ENCODE measurements around the gene RAMAC.
"Not testable (repeated sequence)": the region's sequence is repeated elsewhere in the genome, so short reads cannot be mapped to it uniquely, and the experiment has no call there.

Gene RAMAC

DNA sequence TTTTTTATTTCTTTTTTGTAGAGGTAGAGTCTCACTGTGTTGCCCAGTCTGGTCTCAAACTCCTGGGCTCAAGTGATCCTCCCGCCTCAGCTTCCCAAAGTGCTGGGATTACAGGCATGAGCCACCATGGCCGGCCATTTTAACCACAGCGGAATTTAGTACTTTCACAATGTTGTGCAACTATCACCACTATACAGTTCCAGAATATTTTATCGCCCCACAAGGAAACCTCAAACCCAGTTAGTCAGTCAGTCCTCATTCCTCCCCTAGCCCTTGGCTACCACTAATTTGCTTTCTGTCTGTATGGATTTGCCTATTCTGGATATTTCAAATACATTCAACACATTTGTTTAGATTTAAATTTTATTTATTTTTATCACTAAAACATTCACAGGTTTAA, 17.9 kb upstream of the RAMAC start:
- DNase-seq (ENCODE audit: low spot score): no peak

DNA sequence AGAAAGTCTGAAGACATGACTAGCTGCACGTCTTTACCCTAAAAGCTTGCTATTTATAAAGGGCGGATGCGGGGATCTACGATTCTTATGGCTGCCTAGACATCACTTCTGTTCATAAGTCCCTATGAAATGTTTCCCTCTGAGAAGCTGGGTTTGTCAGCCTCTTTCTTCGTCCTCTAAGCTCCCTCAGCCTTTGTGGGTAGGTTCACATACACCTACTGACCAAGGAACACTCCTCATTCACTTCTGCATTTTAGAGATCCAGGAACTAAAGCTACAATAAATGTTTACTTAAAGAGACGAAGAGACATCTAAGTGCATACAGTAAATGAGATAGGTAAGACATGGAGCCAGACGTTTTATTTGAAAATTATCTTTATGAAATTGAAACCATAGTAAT, 16.7 kb upstream of the RAMAC start:
- no peak for DNase-seq (ENCODE audit: low spot score)

DNA sequence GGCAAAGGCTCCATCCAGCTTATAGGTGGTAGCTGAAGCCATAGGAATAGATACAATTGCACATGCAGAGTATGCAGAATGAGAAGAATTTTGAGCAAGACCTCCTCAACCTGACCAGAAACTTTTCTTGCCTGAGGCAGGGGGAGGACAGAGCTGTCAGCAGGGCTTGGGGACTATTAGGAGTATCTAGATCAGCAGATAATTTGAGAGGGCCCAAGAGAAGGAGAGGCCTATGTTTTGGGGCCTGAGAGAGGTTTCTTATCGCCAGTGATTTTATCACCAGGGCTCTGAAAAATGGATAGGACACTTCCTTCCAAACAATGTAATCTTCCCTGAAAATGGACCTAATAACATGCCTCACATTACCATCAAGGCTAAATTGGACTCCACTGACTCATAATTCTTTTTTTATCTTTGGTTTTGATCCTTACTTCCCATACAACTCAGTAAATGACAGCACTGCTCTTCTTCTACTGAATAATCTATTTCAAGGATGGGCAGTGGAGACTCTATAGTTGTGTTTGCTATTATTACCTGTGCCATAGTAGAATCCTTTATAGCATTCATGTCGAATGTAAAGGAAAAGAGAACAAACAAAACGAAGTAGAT, 15.8 kb upstream of the RAMAC start:
- no peak for DNase-seq (ENCODE audit: low spot score)

DNA sequence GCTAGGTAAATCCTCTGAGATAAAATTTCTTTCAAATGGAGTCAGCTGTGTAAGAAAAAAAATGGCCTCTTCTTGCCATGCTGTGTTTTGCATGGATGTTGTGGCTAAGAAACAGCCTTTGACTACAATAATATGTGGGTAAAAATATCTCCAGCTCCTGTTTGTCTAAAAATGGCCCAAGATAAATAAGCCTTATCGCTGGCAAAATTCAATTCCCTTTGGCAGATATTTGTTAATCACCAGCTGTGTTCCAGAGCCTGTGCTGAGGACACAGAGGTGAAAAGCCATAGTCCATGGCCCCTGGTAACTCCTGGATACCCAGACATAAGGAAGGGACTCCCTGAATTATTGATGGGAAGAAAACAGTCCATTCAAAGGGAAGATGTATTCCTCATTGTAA, 15.3 kb upstream of the RAMAC start:
- DNase-seq (ENCODE audit: low spot score): no peak

DNA sequence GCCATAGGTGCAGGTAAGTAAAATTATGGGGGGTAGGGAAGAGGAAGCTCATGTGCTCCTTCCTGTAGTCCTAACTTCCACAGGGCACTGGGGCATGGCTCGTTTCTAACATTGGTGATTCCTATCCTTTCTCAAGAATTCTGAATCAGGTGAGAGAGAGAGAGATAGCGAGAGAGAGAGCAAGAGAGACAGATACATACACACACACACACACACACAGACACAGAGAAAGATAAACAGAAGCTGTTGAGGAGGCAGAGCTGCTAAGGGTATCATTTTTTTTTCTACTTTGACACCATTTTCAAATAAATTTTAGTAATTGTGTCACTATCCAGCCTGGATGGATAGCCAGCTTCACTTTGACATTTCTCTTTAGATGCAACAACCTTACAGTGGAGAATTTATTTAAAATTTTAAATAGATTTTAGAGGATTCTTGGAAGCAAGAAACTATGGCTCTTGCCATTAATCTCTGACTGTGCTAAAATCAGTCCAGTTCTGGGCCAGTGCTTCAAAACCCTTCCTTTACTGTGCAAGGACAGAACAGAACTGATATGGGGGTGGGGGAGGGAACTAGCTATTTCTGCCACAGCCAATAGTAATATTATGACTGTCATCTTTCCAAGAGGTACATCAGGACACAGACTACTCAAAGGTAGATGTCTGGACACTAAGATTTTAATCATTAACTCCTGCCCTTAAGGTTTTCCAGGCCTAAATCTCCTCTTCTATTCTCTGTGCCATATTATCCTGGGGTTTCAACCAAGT, 14.6 kb upstream of the RAMAC start:
- no peak for DNase-seq (ENCODE audit: low spot score)

DNA sequence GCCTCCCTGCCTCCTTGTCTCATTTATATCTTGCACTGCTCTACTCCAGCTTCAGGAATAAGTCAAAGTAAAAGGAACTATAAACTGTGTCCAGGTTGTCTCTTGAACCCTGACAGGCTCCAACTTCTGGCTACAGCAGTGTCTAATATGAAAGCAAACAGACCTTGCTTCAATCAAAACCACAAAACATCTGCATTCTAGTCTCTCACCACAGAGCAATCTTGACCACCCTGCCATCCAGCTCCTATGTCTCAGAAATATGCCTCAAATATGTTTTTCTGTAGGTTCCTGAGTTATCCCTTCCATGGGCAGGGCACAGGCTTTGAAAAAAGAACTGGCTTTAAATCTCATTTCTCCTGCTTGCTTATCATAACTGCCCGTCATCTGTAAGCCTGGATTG, 13.0 kb upstream of the RAMAC start:
- no peak for DNase-seq (ENCODE audit: low spot score)

DNA sequence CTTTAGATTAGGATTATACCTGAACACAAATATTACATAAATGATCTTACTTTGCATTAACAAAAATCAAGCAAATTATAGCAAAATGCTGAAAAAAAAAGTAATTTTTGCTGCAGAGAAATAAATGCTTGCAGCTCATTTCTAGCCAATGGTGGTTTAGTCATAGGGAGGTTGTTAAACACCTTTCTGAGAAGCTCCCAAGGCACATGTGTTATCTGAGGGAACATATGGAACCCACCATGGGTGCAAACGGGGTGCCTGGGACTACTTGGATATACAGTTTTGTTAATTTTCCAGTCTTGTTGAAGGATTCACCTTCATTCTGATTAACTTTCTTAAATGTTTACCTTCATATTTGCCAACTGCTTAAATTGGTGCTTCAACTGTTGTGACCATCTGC, 8.9 kb upstream of the RAMAC start:
- DNase-seq (ENCODE audit: low spot score): no peak

DNA sequence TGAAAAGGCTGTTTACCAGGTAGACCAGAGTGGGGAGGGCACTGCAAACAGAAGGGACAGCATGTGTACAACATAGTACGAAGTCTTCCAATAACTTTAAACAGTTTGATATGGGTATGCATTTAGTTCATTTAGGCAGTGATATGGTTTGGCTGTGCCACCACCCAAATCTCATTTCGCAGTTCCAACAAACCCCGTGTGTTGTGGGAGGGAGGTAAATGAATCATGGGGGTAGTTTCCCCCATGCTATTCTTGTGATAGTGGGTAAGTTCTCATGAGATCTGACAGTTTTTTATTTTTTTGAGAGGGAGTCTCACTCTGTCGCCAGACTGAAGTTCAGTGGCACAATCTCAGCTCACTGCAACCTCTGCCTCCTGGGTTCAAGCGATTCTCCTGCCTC, 7.6 kb upstream of the RAMAC start:
- no peak for DNase-seq (ENCODE audit: low spot score)

DNA sequence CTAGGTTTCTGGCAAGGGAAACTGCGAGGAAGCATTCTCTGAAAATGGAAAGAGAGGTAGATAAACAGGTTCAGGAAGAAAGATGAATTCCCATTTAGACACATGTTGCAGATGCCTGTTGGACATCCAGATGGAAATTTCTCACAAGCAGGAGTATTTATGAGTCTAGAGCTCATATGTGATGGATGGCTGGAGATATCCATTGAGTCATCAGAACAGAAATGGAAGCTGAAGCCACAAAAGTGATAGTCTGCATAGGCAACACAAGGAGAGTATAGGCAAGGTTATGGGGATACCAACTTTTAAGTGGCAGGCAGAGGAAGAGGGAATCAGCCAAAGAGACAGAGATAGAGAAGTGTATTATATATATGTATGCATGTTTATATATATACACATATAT, 6.3 kb upstream of the RAMAC start:
- DNase-seq (ENCODE audit: low spot score): no peak

DNA sequence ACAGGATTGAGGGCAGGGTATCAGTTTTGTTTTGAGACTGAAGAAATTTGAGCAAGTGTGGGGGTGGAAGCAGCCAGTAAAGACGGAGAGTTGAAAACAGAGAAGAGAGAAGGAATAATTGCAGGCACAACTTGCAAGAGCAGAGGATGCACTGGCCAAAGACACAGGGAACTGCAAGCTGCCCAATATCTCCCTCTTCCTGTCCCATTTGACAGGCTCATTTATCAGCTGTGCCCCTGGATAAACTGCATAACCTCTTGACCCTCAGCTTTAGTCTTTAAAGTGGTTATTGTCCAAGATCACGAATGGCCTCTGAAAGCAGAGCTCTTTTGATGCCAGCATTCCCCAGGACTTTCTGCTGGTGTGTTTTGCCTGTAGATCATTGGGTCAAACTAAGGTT, 5.0 kb upstream of the RAMAC start:
- no peak for DNase-seq (ENCODE audit: low spot score)

DNA sequence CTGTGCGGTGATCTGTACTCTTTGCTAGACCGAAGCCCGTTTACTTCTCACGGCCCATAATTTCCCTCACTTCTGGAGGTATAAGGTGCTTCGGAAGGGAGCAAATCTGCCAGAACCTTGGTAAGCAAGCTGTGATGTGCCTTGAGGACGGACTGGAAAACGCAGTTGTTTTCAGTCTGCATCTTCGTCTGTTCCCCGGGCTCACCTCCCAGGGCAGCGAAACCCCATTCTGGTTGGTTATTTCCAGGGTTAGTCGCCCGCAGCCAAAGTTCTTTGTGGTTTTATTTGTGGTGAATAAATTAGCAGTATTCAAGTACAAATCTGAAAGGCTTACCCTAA, 401 bp downstream of the RAMAC start:
- peak; percentile 67 for DNase-seq (ENCODE audit: low spot score)

DNA sequence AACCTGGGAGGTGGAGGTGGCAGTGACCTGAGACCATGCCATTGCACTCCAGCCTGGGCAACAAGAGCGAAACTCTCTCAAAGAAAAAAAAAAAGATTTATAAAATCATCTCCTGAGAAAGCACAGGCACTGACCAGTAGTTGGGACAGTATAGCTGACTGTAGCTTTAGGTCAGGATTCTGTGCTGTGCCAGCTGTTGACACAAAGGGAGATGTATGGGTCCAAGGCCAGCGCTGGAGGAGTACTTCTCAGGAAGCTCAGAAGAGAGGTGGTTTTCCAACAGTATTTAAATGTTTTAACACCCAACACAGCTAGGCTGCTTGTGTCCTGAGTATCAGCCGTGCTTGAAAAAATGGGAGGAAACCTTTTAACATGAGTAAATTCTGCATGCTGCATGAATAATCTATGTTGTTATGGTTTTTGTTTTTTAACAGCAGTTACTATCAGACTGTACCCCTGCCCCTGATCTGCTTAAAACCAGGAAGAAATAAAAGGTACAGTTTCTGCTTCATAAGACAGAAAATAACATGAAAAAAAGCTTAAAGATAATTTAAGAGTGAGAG, 6.5 kb downstream of the RAMAC start:
- no peak for DNase-seq (ENCODE audit: low spot score)

DNA sequence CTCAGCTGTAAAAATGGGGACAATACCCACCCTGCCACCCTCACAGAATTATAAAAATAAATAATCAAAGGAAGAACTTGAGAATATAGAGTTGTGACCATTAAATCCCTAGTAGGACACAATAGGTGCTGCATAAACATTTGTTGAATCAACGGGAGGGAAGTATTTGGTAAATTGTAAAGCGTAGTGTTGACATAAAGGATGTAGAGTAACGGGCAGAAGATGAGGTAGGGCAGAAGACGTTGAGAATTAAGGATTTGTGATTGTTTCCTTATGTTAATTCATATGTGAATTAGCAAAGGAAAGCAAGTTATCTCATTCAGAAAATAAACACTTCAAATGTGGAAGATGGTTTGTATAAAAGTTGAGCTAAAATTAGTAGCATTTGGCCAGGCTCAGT, 7.1 kb downstream of the RAMAC start:
- no peak for DNase-seq (ENCODE audit: low spot score)

DNA sequence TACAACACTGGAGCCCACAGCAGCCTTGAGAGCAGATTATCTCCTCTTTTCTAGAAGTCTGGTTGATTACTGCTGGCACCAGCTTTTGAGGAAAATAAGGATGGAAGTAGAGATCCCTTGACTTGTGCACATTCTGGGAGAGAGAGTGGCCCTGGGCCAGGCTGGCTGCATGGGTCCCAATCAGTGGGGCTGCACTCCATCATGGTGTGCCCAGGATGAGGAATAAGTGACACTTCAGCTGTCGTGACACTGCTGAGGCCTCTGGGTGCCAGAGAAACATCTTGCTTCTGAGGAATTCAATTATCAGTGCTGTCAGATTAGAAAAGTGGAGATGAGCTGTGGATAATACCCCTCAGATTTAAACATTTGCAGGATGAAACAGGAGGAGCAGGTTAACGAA, 9.1 kb downstream of the RAMAC start:
- DNase-seq (ENCODE audit: low spot score): no peak

DNA sequence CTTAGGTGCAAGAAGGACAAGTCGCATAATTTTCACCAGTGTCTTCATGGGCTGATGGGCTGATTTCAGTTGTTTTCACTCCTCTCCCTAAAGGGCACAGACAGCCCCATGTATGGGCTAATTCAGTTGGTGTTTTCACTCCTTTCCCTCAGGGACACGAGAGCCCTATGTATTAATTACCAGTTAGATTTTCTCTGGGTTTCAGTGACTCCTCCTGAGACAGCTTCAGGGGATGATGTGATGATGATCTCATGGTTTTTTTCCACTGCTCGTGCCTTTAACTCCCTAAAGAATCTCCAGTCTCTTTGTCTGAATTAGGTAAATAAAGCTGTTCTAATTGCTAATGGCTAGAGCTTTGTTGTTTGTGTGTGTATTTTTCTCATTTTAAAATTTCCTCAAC, 9.9 kb downstream of the RAMAC start:
- no peak for DNase-seq (ENCODE audit: low spot score)

DNA sequence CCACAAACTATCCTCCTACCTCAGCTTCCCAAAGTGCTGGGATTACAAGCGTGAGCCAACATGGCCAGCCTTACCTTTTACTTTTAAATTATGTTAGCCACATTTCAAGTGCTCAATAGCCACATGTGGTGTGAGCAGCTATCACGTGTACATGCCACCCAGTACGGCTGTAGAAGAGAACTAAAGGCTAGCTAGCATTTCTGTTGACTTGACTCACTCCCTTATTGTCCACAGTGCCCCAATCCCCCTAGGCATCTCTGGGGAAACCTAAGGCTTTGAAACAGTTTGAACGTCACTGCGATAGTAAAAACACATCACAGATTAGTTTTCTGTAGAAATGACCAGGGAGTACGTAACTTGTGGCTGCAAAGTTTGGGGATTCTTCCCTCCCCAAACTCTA, 13.4 kb downstream of the RAMAC start:
- DNase-seq (ENCODE audit: low spot score): no peak

DNA sequence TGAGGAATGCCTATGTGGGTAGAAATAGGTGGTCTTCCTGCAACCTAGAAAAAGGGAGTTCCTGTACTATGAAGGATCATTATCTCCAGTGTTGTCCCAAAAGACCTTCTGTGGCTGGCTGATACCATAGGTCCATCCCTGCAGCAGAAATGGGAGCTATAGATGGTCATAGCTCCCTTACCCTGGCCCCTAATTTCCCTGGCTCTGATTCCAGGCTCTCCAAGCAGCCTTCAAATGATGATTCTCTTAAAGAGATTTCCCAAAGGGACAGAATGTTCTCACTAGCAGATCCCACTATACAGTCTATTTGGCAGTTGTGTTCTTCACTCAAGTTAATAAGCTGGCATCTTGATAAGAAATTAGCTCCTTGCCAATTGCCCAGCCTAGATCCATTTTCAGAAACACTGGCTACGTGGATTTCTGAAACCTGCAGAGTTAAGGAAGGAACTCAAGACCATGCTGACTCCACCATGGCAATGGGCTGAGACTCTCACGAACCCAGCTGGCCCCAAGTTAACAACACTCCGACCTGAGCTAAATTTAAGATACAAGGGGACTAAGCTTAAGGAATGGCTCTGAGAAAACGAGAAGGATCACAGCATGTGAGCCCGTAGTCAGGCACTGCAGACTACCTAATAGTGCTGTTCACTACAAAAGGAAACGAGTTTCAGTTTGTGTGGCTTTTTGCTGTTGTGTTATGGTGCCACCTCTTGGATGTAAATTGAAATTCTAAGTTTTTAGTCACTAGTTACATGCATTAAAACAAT, 14.1 kb downstream of the RAMAC start:
- peak; percentile 80 for DNase-seq (ENCODE audit: low spot score)

DNA sequence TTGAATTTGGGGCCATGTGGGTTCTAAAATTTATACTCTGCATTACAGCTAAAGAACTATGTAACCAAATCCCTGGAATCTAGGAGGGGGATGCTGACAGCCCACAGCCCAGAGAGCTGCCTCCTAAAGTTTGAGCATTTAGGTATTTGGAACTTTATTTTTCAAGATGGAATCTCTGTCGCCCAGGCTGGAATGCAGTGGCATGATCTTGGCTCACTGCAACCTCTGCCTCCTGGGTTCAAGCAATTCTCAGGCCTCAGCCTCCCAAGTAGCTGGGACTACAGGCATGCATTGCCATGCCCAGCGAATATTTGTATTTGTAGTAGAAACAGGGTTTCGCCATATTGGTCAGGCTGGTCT, 14.6 kb downstream of the RAMAC start:
- not testable (repeated sequence) for DNase-seq (ENCODE audit: low spot score)

DNA sequence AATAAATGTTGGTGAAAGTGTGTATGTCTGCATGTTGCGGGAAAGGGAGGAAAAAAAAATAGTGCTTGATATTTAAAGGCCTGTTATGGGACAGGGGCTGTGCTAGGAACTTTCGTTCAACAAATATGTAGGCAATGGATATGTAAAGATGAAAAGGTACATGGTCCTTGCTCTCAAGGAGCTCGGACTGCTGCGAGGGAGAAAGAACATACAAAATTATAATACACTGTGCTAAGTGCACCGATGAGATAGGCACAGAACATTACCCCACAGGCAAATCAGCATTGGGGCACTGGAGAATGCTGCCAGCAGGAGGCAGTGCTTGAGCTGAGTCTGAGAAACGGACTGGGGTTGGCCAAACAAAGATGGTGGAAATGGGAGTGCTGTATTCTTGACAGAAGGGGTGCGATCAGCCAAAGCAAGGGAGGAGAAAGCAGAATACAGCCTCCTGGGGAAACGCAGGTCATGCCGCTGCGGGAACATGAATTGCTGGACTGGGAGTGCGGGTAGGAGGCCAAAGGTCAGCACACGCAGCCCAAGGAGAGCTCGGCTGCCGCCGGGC, 24.8 kb downstream of the RAMAC start:
- peak; percentile 89 for DNase-seq (ENCODE audit: low spot score)

DNA sequence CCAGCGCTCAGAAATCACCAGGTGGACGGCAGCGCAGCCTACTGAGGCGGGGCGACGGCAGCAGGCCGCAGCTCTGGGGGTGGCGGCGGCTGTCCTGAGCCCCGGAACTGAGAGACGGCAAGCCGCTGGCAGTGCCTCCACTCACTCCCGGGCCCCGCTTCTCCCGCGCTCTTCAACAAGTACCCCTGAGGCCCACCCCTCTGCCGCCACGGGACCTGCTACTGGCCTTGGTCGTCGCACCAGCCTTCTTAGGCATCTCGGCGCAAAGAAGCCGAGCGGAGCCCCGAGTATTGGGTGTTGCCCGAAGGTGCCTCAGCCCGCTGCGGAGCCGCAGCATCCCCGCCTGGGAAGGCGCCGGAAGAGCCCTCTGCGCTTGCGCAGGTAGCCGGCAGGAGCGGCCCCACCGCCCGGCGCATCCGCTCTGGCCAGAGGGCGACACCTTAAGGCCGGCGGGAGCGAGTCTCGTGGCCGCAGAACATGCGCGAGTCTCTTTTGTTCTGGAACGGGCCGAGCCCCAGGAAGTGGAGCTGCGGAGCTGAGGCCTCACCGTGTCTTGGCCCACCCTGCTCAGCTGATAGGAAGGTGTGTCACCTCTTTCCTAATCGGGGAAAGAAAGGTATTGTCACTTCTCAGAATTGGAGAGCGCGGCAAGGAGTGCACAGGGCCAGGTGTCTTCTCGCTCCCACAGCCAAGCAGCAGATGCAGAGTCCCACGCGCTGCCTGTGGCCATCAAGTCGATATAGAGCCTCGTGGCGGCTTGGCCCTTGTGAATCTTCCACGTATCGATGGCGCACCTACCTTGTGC, 25.5 kb downstream of the RAMAC start, which contains the start of gene C15orf40:
TSS of gene C15orf40 (minus strand) at position 369 of the 805 bp plus-strand sequence. CDS start at position 337, 32 bp downstream.
- peak; percentile 93 for DNase-seq (ENCODE audit: low spot score)

DNA sequence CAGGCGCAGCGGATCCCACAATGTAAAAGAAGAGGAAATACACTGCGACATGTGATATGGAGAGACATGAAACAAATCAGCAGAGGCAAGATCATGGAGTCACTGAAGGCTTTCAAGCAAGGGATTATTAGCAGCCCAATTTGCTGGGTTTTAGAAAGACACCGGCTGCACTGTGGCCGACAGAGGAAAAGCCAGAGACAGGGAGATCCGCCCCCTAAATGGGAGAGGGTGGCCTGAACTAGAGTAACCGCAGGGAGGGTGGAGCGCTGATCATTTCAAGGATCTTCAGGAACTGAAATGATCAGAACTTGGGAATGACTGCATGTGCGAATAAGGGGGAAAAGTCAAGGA, 26.0 kb downstream of the RAMAC start:
- DNase-seq (ENCODE audit: low spot score): no peak

DNA sequence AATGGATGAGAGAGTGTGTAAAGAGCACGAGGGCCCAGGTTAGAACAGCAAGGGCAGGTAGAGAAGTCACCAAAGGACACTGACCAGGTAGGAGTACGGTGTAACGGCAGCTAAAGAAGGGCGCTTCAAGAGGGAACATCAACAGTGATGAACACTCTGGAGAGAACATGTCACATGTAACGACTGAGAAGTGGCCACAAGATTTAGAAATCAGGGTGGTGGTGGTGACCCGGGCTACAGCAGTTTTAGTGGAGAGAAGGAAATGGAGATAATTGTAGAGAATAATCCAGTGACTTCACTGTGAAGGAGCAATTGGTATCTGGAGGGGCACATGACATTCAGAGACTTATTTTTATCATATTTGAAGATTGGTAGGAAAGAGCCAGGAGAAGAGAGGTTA, 26.6 kb downstream of the RAMAC start:
- no peak for DNase-seq (ENCODE audit: low spot score)
